Panc1 (cell line): Measurements from ENCODE around the gene POLG2.

Source experiments
- CTCF ChIP-seq: fragments of 450-650 bp; IDR thresholded peaks from 2 replicates; pipeline ENCODE4 v1.5.1; 2017; ENCODE audit warnings: mild to moderate bottlenecking
- REST ChIP-seq, 2 experiments: IDR thresholded peaks; 2 replicates each; pipeline ENCODE4 v1.6.1; 2011 to 2012; ENCODE audit warnings: low read depth in 2 of 2, control low read depth in 1 of 2, low read length in 1 of 2, mild to moderate bottlenecking in 1 of 2, moderate library complexity in 1 of 2; ENCODE audit not compliant: insufficient read depth in 1 of 2

- no peak for TF ChIP-seq CTCF
- no peak for TF ChIP-seq REST (IDR thresholded peaks at IDR 0.05; ENCODE audit: insufficient read depth in 1 of 2, low read depth in 2 of 2, low read length in 1 of 2)
These were observed 22.7 kb upstream of the POLG2 start for GRCh38 chr17:64519601-64520000.
